HCT116 (cell line): Measurements from ENCODE around the gene APOA5. TPM values are rescaled to one million over a fixed set of nuclear protein-coding genes. Genes with fewer than 3 reads are reported as not detected.

Source experiments
- ATAC-seq: fragments of 200-7000 bp; cut with Tn5 transposase; 2 replicates; pipeline ENCODE4 v1.9.1; 2020; ENCODE audit warnings: mild to moderate bottlenecking, moderate library complexity
- BruUV-seq: library from RNA; stranded (reverse); fragments of 400-500 nt; replicated peaks from 2 replicates; lab custom pipeline; 2021; lab: Mats Ljungman, UMichigan
- CTCF ChIA-PET: fragments of 300-600 bp; sonication (Branson Sonifier 250); formaldehyde crosslinking; loops from one replicate; lab custom pipeline; 2021; ENCODE audit warnings: antibody characterized with exemption; lab: Charles Lee
- POLR2A ChIA-PET: fragments of 300-600, 350-600 bp; sonication (Branson Sonifier 250); formaldehyde crosslinking; loops from one replicate; lab custom pipeline; 2021; ENCODE audit warnings: antibody characterized with exemption; lab: Charles Lee
- RAD21 ChIA-PET, 2 experiments: fragments of 300-600 bp; sonication (Branson Sonifier 250); formaldehyde crosslinking; loops; one replicate each; lab custom pipeline; 2023; ENCODE audit warnings: low total read pairs in 2 of 2; ENCODE audit not compliant: uncharacterized antibody in 2 of 2, unreplicated experiment in 2 of 2, low non-redundant PET in 1 of 2; lab: Charles Lee
- DNase-seq: peaks from one replicate; pipeline ENCODE4 v3.0.0-alpha.2; 2010; ENCODE audit warnings: low read depth, low spot score
- H2AFZ ChIP-seq: fragments of 200-600 bp; shearing (Covaris generic), sonication (generic); 2 replicates; pipeline ENCODE4 v1.6.1; 2017; ENCODE audit warnings: low read depth, mixed run types, mixed read lengths, antibody characterized with exemption, low read length; ENCODE audit not compliant: poor library complexity, severe bottlenecking
- H3K27ac ChIP-seq: 2 replicates; pipeline ENCODE4 v1.5.1; 2012; ENCODE audit warnings: low read depth, low read length
- H3K27me3 ChIP-seq: fragments of 200-600 bp; sonication (generic); 2 replicates; pipeline ENCODE4 v1.6.1; 2016; ENCODE audit warnings: mixed run types, low read length, mixed read lengths; ENCODE audit not compliant: insufficient read depth
- H3K36me3 ChIP-seq, 2 experiments: fragments of 200-500 bp in 1 of 2; fragments of 200-600 bp in 1 of 2; sonication (Bioruptor generic) in 1 of 2; sonication (generic) in 1 of 2; 2 replicates each; pipeline versions ENCODE4 v1.5.1 to v1.6.1; 2014 to 2016; ENCODE audit warnings: low read length in 2 of 2, inconsistent platforms in 1 of 2, mixed read lengths in 1 of 2, mixed run types in 1 of 2; ENCODE audit not compliant: insufficient read depth in 2 of 2, control insufficient read depth in 1 of 2
- H3K4me1 ChIP-seq, 2 experiments: fragments of 200-600 bp in 1 of 2; sonication (generic) in 1 of 2; 2 replicates each; pipeline versions ENCODE4 v1.5.1 to v1.6.1; 2012 to 2017; ENCODE audit warnings: low read length in 2 of 2, inconsistent platforms in 1 of 2, mild to moderate bottlenecking in 1 of 2, mixed read lengths in 1 of 2, mixed run types in 1 of 2, moderate library complexity in 1 of 2; ENCODE audit not compliant: insufficient read depth in 2 of 2, control insufficient read depth in 1 of 2
- H3K4me2 ChIP-seq: fragments of 200-600 bp; sonication (generic); 2 replicates; pipeline ENCODE4 v1.6.1; 2017; ENCODE audit warnings: mixed run types, low read length, mixed read lengths
- H3K4me3 ChIP-seq, 2 experiments: fragments of 200-600 bp in 1 of 2; sonication (generic) in 1 of 2; replicated peaks in 1 of 2; 2 replicates each; pipeline ENCODE4 v1.5.1; 2011 to 2016; ENCODE audit warnings: low read length in 2 of 2, control low read depth in 1 of 2, low read depth in 1 of 2, mild to moderate bottlenecking in 1 of 2, mixed read lengths in 1 of 2, mixed run types in 1 of 2
- H3K79me2 ChIP-seq: fragments of 200-600 bp; sonication (generic); 2 replicates; pipeline ENCODE4 v1.6.1; 2017; ENCODE audit warnings: mild to moderate bottlenecking, mixed run types, low read length, moderate library complexity, mixed read lengths; ENCODE audit not compliant: insufficient read depth
- H3K9ac ChIP-seq: fragments of 200-600 bp; sonication (generic); 2 replicates; pipeline ENCODE4 v1.6.1; 2016; ENCODE audit warnings: low read length, mixed read lengths
- H3K9me2 ChIP-seq: fragments of 200-600 bp; sonication (generic), shearing (Covaris generic); 2 replicates; pipeline ENCODE4 v1.6.1; 2017; ENCODE audit warnings: mixed run types, mild to moderate bottlenecking, moderate library complexity; ENCODE audit not compliant: insufficient read depth
- H3K9me3 ChIP-seq, 2 experiments: fragments of 200-500 bp in 1 of 2; fragments of 200-600 bp in 1 of 2; sonication (Bioruptor generic) in 1 of 2; sonication (generic) in 1 of 2; 2 replicates each; pipeline ENCODE4 v1.6.1; 2014 to 2017; ENCODE audit warnings: low read length in 2 of 2, mixed read lengths in 2 of 2, inconsistent platforms in 1 of 2, low read depth in 1 of 2, mild to moderate bottlenecking in 1 of 2, mixed run types in 1 of 2, moderate library complexity in 1 of 2; ENCODE audit not compliant: control insufficient read depth in 1 of 2, insufficient read depth in 1 of 2
- H4K20me1 ChIP-seq: fragments of 200-600 bp; sonication (generic), shearing (Covaris generic); 2 replicates; pipeline ENCODE4 v1.6.1; 2017; ENCODE audit warnings: mixed run types, mild to moderate bottlenecking, moderate library complexity; ENCODE audit not compliant: insufficient read depth
- ATF3 ChIP-seq: IDR thresholded peaks from 2 replicates; pipeline ENCODE4 v1.6.1; 2012
- ELF1 ChIP-seq: IDR thresholded peaks from 2 replicates; pipeline ENCODE4 v1.6.1; 2012; ENCODE audit warnings: low read depth, borderline replicate concordance
- EZH2 ChIP-seq: fragments of 200-600 bp; sonication (generic); IDR thresholded peaks from 2 replicates; pipeline ENCODE4 v1.6.1; 2017; ENCODE audit warnings: antibody characterized with exemption, mixed run types
- EZH2phosphoT487 ChIP-seq: fragments of 200-600 bp; IDR thresholded peaks from 2 replicates; pipeline ENCODE4 v1.6.1; 2018; ENCODE audit warnings: antibody characterized with exemption, borderline replicate concordance
- FOSL1 ChIP-seq: IDR thresholded peaks from 2 replicates; pipeline ENCODE4 v1.6.1; 2012; ENCODE audit warnings: low read depth
- MAX ChIP-seq: IDR thresholded peaks from 2 replicates; pipeline ENCODE4 v1.6.1; 2012
- POLR2A ChIP-seq: IDR thresholded peaks from 2 replicates; pipeline ENCODE4 v1.7.0; 2011; ENCODE audit warnings: borderline replicate concordance; ENCODE audit not compliant: insufficient read depth, insufficient read length; ENCODE audit errors: extremely low read depth
- SIN3A ChIP-seq: IDR thresholded peaks from 2 replicates; pipeline ENCODE4 v1.6.1; 2012; ENCODE audit warnings: low read depth
- intact Hi-C: fragments of 100-400 bp; cut with micrococcal nuclease; formaldehyde crosslinking; loops from 2 replicates; pipeline ENCODE4 v1.10.0; 2022
- total RNA-seq: library from RNA; stranded (reverse); gene quantifications from one replicate; pipeline ENCODE4 v1.2.1, GENCODE V29; 2021; ENCODE audit not compliant: unreplicated experiment
- TF ChIP-seq, protein P1 (sequence below): IDR thresholded peaks from 2 replicates; pipeline ENCODE4 v1.6.1; 2011; ENCODE audit warnings: mild to moderate bottlenecking, low read length, moderate library complexity; ENCODE audit not compliant: insufficient replicate concordance; ENCODE audit errors: extremely low read depth

The APOA5 gene
- total RNA-seq, 1 experiment from 2014 or later = 0.12 TPM

DNA sequence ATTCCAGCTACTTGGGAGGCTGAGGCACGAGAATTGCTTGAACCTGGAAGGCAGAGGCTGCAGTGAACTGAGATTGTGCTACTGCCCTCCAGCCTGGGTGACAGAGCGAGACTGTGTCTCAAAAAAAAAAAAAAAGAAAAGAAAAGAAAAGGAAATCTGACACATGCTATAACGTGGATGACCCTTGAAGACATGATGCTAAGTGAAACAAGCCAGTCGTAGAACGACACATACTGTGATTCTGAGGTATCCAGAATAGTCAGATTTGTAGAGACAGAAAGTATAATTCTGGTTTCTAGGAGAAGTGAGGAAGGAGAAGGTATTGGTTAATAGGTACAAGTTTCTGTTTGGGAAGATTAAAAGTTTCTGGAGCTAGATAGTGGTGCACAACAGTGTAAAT lies 6.7 kb upstream of the APOA5 start:
- DNase-seq (no peak), ATAC-seq (no peak)
- BruUV-seq = no TSS peak
- Histone ChIP-seq H3K27me3 (no peaks in the 10 kb centered on the region), H3K4me2 (no peak overlapping the region), H4K20me1 (no peaks in the 10 kb centered on the region), H3K4me1 (peaks cover 0 to 5% of the 10 kb centered on the region in 2 experiments; a peak in 2 of 4 replicates), H3K4me3 (no peak overlapping the region), H3K27ac (no peak overlapping the region), H3K9me3 (no peaks in the 10 kb centered on the region), H2AFZ (no peak overlapping the region), H3K79me2 (no peaks in the 10 kb centered on the region), H3K36me3 (no peaks in the 10 kb centered on the region), H3K9me2 (no peaks in the 10 kb centered on the region), H3K9ac (no peak overlapping the region)
- intact Hi-C loops = no loop called here
- ChIA-PET CTCF (no interaction called here), RAD21 (no interaction called here), POLR2A (no interaction called here)
- no peak for TF ChIP-seq MAX

GRCh38 chr11:116797816-116798215 lies 6.1 kb upstream of the APOA5 start:
- H3K27ac ChIP-seq = no peak overlapping the region
- H3K9me3 ChIP-seq = no peaks in the 10 kb centered on the region
- ChIA-PET RAD21 (no interaction called here), CTCF (interaction anchor here (1.6 kb wide), 1 partner anchor 10 kb away, joined by 4 read pairs; the partner anchor contains the start of gene ZPR1), POLR2A (no interaction called here)
- no peaks in the 10 kb centered on the region for H3K36me3 ChIP-seq
- H3K9ac ChIP-seq = no peak overlapping the region
- TF ChIP-seq EZH2 = no peak
- no peak for TF ChIP-seq ELF1
- TF ChIP-seq, protein P1, sequence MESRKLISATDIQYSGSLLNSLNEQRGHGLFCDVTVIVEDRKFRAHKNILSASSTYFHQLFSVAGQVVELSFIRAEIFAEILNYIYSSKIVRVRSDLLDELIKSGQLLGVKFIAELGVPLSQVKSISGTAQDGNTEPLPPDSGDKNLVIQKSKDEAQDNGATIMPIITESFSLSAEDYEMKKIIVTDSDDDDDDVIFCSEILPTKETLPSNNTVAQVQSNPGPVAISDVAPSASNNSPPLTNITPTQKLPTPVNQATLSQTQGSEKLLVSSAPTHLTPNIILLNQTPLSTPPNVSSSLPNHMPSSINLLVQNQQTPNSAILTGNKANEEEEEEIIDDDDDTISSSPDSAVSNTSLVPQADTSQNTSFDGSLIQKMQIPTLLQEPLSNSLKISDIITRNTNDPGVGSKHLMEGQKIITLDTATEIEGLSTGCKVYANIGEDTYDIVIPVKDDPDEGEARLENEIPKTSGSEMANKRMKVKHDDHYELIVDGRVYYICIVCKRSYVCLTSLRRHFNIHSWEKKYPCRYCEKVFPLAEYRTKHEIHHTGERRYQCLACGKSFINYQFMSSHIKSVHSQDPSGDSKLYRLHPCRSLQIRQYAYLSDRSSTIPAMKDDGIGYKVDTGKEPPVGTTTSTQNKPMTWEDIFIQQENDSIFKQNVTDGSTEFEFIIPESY = no peak
- TF ChIP-seq FOSL1 = no peak
- no peak for TF ChIP-seq ATF3
- TF ChIP-seq EZH2phosphoT487 = no peak
- TF ChIP-seq MAX = no peak
- TF ChIP-seq SIN3A = no peak
- TF ChIP-seq POLR2A = no peak
- H3K27me3 ChIP-seq = no peaks in the 10 kb centered on the region
- intact Hi-C loops = no loop called here
- no peaks in the 10 kb centered on the region for H4K20me1 ChIP-seq
- H2AFZ ChIP-seq = no peak overlapping the region
- no peak for DNase-seq
- ATAC-seq = no peak
- peaks cover 0 to 10% of the 10 kb centered on the region in 2 experiments; a peak in 2 of 4 replicates for H3K4me1 ChIP-seq
- no peak overlapping the region for H3K4me3 ChIP-seq
- H3K9me2 ChIP-seq = no peaks in the 10 kb centered on the region
- no TSS peak for BruUV-seq
- no peaks in the 10 kb centered on the region for H3K79me2 ChIP-seq
- no peak overlapping the region for H3K4me2 ChIP-seq
